ENCODE results near the gene PKHD1. TPM values are rescaled to one million over a fixed set of nuclear protein-coding genes. Genes with fewer than 3 reads are reported as not detected.

The PKHD1 gene
- polyA plus RNA-seq, 1 of the 3 experiments (the other 2 are of a cell fraction) = not detected

DNA sequence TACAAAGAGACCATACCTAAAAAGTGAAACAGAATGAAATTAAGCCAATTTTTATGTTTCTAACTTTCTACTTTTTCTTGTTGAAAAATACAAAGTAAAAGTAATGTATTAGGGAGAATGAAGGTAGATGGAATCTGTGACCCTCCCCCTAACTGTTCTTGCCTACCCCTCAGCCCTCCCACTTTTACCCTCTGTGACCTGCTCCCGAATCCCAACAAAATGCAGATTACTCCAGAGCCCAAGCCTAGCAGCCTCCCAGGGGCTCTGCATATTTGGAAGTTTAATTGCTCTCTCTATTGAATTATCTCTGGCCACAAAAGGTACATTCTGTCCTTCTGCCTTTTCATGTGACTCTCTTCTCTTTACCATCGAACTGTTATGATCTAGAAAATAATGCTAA is 201.5 kb downstream of the PKHD1 start:
- no peaks in the 10 kb centered on the region for H3K27me3 ChIP-seq (ENCODE audit: insufficient read depth)
- no peaks in the 10 kb centered on the region for H4K20me1 ChIP-seq (ENCODE audit: insufficient read depth)
- ChIA-PET POLR2A (no interaction called here), CTCF (no interaction called here)
- WGBS (ENCODE audit: low lambda C conversion rate) = 5% methylated on average over 2 of the region's 2 CpGs
- no peak for DNase-seq
- H3K9ac ChIP-seq = no peak overlapping the region
- no peak overlapping the region for H3K4me3 ChIP-seq (ENCODE audit: low read depth in 2 of 2, low read length in 1 of 2)
- H3K4me1 ChIP-seq (ENCODE audit: control insufficient read depth in 1 of 2, insufficient read depth in 2 of 2, low read depth in 1 of 2, low read length in 1 of 2) = no peaks in the 10 kb centered on the region
- no peaks in the 10 kb centered on the region for H3K9me3 ChIP-seq
- no peaks in the 10 kb centered on the region for H3F3A ChIP-seq (replicated peaks; ENCODE audit: insufficient read depth)
- no peaks in the 10 kb centered on the region for H3K9me2 ChIP-seq
- no peaks in the 10 kb centered on the region for H3K79me2 ChIP-seq (ENCODE audit: insufficient read depth)
- TF ChIP-seq ZBTB33 (IDR thresholded peaks at IDR 0.05; ENCODE audit: borderline replicate concordance, low read depth) (no peak), USF2 (IDR thresholded peaks at IDR 0.05; ENCODE audit: borderline replicate concordance, low read depth, low read length) (no peak), GATA2 (CRISPR knock-in tag; IDR thresholded peaks at IDR 0.05) (no peak), JUND (IDR thresholded peaks at IDR 0.05) (no peak), IRF3 (IDR thresholded peaks at IDR 0.05; ENCODE audit: low read depth, low read length) (no peak), SMC3 (IDR thresholded peaks at IDR 0.05; ENCODE audit: low read depth, low read length) (no peak), TAF1 (IDR thresholded peaks at IDR 0.05; ENCODE audit: borderline replicate concordance, low read depth, low read length) (no peak), GABPA (IDR thresholded peaks at IDR 0.05; ENCODE audit: low read depth) (no peak), EZH2phosphoT487 (IDR thresholded peaks at IDR 0.05; ENCODE audit: borderline replicate concordance, low read depth) (no peak), CTCF (IDR thresholded peaks at IDR 0.05) (no peak), PBX3 (IDR thresholded peaks at IDR 0.05) (no peak), SIN3A (IDR thresholded peaks at IDR 0.05; ENCODE audit: borderline replicate concordance, low read depth, low read length) (no peak), RCOR1 (IDR thresholded peaks at IDR 0.05; ENCODE audit: low read length) (no peak), REST (IDR thresholded peaks at IDR 0.05; ENCODE audit: low read depth, low read length) (no peak), YY1 (IDR thresholded peaks at IDR 0.05; ENCODE audit: low read depth) (no peak), CHD2 (IDR thresholded peaks at IDR 0.05; ENCODE audit: low read length, partially characterized antibody) (no peak), NFIC (IDR thresholded peaks at IDR 0.05; ENCODE audit: borderline replicate concordance) (no peak), ELF1 (IDR thresholded peaks at IDR 0.05) (no peak)
- TF ChIP-seq, protein P1, sequence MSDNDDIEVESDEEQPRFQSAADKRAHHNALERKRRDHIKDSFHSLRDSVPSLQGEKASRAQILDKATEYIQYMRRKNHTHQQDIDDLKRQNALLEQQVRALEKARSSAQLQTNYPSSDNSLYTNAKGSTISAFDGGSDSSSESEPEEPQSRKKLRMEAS (IDR thresholded peaks at IDR 0.05; ENCODE audit: low read depth) = no peak
- no peaks in the 10 kb centered on the region for H3K36me3 ChIP-seq (replicated peaks in 1 of 2; ENCODE audit: control insufficient read depth in 1 of 2, insufficient read depth in 2 of 2, low read length in 1 of 2)
- H3K4me2 ChIP-seq = no peak overlapping the region
- H2AFZ ChIP-seq (ENCODE audit: low read depth) = no peak overlapping the region
- no peak overlapping the region for H3K27ac ChIP-seq (ENCODE audit: low read depth in 2 of 2, low read length in 1 of 2)

All from SK-N-SH (cell line).